GM12801 (cell line): ENCODE measurements around the gene MON2.

Experiments used
- TF ChIP-seq, protein P1 (sequence below): IDR thresholded peaks from one replicate; pipeline ENCODE4 v1.5.1; 2011; ENCODE audit warnings: control low read depth; ENCODE audit not compliant: insufficient read length; ENCODE audit errors: extremely low read depth

MON2 gene

DNA sequence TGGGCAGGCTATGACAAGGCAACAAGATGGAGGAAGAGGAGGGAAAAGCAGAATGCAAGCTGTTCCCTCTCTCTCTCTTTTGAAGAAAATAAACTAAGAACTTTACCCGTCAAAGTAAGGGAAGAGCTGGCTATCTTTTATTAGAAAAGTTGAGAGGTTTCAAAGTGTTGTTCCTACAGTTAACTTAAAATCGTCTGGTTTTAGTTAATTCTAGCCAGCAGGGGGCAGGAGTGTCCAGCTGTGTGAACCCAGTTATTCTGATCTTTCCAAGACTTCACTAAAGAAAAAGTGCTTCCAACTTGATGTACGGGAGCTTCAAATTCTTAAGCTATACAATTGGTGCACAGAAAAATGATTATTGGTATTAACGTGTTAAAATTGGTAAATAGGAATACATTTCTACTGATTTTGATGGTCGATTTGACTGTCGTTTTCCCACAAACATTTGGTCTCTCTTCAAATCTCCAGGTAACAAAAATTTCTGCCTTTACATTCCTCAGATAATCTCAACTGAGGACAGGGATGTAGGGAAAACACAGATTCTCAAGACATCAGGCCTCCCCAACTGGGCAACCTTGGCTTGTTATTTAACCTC lies 28.4 kb upstream of the MON2 start:
- TF ChIP-seq, protein P1, sequence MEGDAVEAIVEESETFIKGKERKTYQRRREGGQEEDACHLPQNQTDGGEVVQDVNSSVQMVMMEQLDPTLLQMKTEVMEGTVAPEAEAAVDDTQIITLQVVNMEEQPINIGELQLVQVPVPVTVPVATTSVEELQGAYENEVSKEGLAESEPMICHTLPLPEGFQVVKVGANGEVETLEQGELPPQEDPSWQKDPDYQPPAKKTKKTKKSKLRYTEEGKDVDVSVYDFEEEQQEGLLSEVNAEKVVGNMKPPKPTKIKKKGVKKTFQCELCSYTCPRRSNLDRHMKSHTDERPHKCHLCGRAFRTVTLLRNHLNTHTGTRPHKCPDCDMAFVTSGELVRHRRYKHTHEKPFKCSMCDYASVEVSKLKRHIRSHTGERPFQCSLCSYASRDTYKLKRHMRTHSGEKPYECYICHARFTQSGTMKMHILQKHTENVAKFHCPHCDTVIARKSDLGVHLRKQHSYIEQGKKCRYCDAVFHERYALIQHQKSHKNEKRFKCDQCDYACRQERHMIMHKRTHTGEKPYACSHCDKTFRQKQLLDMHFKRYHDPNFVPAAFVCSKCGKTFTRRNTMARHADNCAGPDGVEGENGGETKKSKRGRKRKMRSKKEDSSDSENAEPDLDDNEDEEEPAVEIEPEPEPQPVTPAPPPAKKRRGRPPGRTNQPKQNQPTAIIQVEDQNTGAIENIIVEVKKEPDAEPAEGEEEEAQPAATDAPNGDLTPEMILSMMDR = no peak

DNA sequence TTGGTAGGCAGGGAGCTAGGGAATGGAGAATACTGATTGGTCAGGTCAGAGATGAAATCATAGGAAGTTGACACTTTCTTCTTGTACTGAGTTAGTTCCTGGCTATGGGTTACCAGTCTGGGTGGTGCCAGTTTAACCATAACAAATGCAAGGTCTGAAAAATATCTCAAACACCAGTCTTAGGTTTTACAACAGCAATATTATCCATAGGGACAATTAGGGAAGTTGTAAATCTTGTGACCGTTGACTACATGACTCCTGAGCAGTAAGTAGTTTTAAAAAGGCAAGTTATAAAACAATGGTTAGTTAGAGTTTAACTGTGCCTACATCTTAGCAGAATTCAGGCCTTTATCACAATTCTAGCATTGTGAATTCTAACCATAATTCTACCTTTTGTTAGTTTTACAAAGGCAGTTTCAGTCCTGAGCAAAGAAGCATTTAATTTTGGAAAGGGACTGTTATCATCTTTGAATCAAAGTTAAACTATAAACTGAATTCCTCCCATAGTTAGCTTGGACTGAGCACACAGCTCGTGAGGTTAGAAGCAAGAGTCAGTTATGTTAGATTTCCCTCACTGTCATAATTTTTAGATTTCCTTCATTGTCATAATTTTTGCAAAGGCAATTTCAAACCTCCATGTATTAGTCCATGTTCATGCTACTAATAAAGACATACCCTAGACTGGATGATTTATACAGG lies 19.7 kb upstream of the MON2 start:
- TF ChIP-seq, protein P1 = no peak

DNA sequence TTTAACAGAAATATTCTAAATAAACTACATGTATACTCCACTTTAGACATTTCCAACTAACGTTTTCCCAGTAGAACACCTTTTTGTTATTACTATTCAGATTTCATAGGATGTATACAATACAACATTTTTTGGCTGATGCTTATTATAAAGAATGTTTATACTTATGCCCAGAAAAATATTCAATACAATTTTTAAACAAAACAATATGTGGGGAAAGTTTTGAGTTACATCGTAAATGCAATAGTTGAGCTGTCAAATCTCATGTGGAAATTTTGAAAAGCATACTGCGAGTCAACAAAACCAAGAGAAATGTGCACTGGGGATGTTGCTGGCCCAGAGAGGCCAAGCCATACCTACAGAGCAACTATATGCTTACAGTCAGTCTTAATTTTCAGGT lies 18.2 kb upstream of the MON2 start:
- TF ChIP-seq, protein P1 = no peak

- TF ChIP-seq, protein P1 = no peak
These were observed 8.0 kb upstream of the MON2 start for GRCh38 chr12:62458626-62459025.

GRCh38 chr12:62459976-62460375 lies 6.7 kb upstream of the MON2 start:
- TF ChIP-seq, protein P1 = no peak

DNA sequence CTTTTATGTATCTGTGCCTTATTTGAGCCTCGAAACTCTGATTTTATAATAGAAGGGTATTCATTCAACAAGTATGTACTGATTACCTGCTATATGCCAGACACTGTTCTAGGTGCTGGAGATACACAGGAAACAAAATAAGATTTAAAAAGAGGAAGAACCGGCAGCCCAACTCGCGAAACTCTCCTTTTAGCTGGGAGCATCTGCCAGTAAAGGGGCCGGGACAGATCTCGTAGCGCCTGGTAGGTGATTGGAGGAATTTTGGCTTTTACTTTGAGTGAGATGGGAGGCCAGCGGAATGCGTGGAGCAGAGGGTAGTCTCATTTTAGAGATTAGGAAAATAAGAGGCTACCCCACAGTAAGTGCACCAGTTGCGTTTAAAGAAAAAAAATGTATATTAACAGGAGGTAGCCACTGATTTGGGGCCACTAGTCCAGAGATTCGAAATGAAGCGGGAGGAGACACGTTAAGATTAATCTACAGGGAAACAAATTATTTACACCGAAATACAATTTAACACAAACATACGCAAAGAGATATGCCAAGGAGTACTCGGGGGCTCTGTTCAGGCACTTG lies 520 bp upstream of the MON2 start:
- TF ChIP-seq, protein P1 = no peak

GRCh38 chr12:62468397-62468796 lies 1.8 kb downstream of the MON2 start:
- TF ChIP-seq, protein P1 = no peak
